HG02970 (cell line): Measurements from ENCODE around the gene RFC5.
"Not testable (repeated sequence)": the region's sequence is repeated elsewhere in the genome, so short reads cannot be mapped to it uniquely, and the experiment has no call there.

Source experiments
- ATAC-seq: cut with Tn5 transposase; IDR thresholded peaks from one replicate; pipeline ENCODE4 v1.9.1; 2021; ENCODE audit warnings: mild to moderate bottlenecking, moderate library complexity, moderate number of reproducible peaks; ENCODE audit not compliant: unreplicated experiment, low FRiP score

The RFC5 gene

GRCh38 chr12:118013283-118013682, 3.2 kb upstream of the RFC5 start:
- no peak for ATAC-seq

- ATAC-seq: no peak
These were observed 1.2 kb upstream of the RFC5 start for GRCh38 chr12:118015306-118015705.

- ATAC-seq: no peak
These were observed 559 bp upstream of the RFC5 start for GRCh38 chr12:118015944-118016343.

- ATAC-seq: no peak
These were observed 1.4 kb downstream of the RFC5 start for GRCh38 chr12:118017926-118018325.

GRCh38 chr12:118020036-118020435, 3.5 kb downstream of the RFC5 start:
- ATAC-seq: no peak

- ATAC-seq: not testable (repeated sequence)
These were observed 5.7 kb downstream of the RFC5 start for GRCh38 chr12:118022097-118022727.

GRCh38 chr12:118022728-118023109, 6.2 kb downstream of the RFC5 start:
- no peak for ATAC-seq

GRCh38 chr12:118023301-118023860, 6.9 kb downstream of the RFC5 start:
- no peak for ATAC-seq

- no peak for ATAC-seq
These were observed 8.7 kb downstream of the RFC5 start for GRCh38 chr12:118025168-118025567.

GRCh38 chr12:118029166-118029565, 12.7 kb downstream of the RFC5 start:
- no peak for ATAC-seq

GRCh38 chr12:118032188-118032587, 15.7 kb downstream of the RFC5 start:
- no peak for ATAC-seq

GRCh38 chr12:118033323-118033722, 16.8 kb downstream of the RFC5 start:
- ATAC-seq: no peak

- no peak for ATAC-seq
These were observed 17.4 kb downstream of the RFC5 start for GRCh38 chr12:118033902-118034301.

GRCh38 chr12:118034429-118035189, 18.1 kb downstream of the RFC5 start:
- ATAC-seq: no peak

GRCh38 chr12:118035190-118036041, 18.9 kb downstream of the RFC5 start:
- ATAC-seq: peak; percentile 57

- no peak for ATAC-seq
These were observed 20.3 kb downstream of the RFC5 start for GRCh38 chr12:118036672-118037411.

GRCh38 chr12:118038137-118038536, 21.6 kb downstream of the RFC5 start:
- no peak for ATAC-seq

GRCh38 chr12:118042091-118042490, 25.6 kb downstream of the RFC5 start:
- no peak for ATAC-seq

GRCh38 chr12:118044075-118044474, 27.6 kb downstream of the RFC5 start:
- ATAC-seq: no peak

- no peak for ATAC-seq
These were observed 28.1 kb downstream of the RFC5 start for GRCh38 chr12:118044577-118044976.
